Thyroid gland (tissue), 4 donors: ENCODE data around the gene PTAFR. TPM values are rescaled to one million over a fixed set of nuclear protein-coding genes. Genes with fewer than 3 reads are reported as not detected.

Experiments used
- DNase-seq, 2 donors: peaks; one replicate each; pipeline ENCODE4 v3.0.0-alpha.2; 2019
- H3K27ac ChIP-seq, 3 donors: fragments of 200-600 bp; sonication (generic); 1 replicate in 2 of 3; 2 replicates in 1 of 3; pipeline ENCODE4 v1.5.1; 2016 to 2019; ENCODE audit warnings: mild to moderate bottlenecking in 1 of 3, moderate library complexity in 1 of 3
- H3K27me3 ChIP-seq: fragments of 200-600 bp; sonication (generic); one replicate; pipeline ENCODE4 v1.5.1; 2019
- H3K36me3 ChIP-seq, 2 donors: fragments of 200-600 bp; sonication (generic); one replicate each; pipeline ENCODE4 v1.5.1; 2016 to 2019
- H3K4me1 ChIP-seq, 2 donors: fragments of 200-600 bp; sonication (generic); one replicate each; pipeline ENCODE4 v1.5.1; 2017 to 2019
- H3K4me3 ChIP-seq, 3 donors: fragments of 200-600 bp; sonication (generic); replicated peaks in 1 of 3; 1 replicate in 2 of 3; 2 replicates in 1 of 3; pipeline ENCODE4 v1.5.1; 2016; ENCODE audit warnings: mild to moderate bottlenecking in 1 of 3
- H3K9me3 ChIP-seq: fragments of 200-600 bp; sonication (generic); one replicate; pipeline ENCODE4 v1.5.1; 2017
- POLR2A ChIP-seq, 2 donors: fragments of 450-650 bp; IDR thresholded peaks; one replicate each; pipeline ENCODE4 v1.6.1; 2017; ENCODE audit warnings: antibody characterized with exemption in 2 of 2, mild to moderate bottlenecking in 2 of 2, moderate library complexity in 1 of 2
- WGBS, 2 donors: methylation state at CpG; one replicate each; pipeline ENCODE4 v1.1.5; 2017; 5-methylcytosine and 5-hydroxymethylcytosine counted together
- intact Hi-C: fragments of 100-400 bp; cut with DNase I; formaldehyde crosslinking; loops from one replicate; pipeline ENCODE4 v1.15.1; 2023
- total RNA-seq, 4 donors: library from RNA; depleted of rRNA; stranded (reverse); fragments of >200 nt; gene quantifications; one replicate each; pipeline ENCODE4 v1.2.3, GENCODE V29; 2016
- TF ChIP-seq, protein P1 (sequence below), 6 experiments: fragments of 200-600 bp in 3 of 6; fragments of 450-650 bp in 3 of 6; sonication (generic) in 3 of 6; IDR thresholded peaks; one replicate each; pipeline ENCODE4 v1.5.1; 2016 to 2019; ENCODE audit warnings: antibody characterized with exemption in 6 of 6, mild to moderate bottlenecking in 2 of 6, inconsistent platforms in 1 of 6, moderate library complexity in 1 of 6

Gene PTAFR
- total RNA-seq, 4 donors from 2014 or later, result 1.4 to 2.0 (median 1.6) TPM

DNA sequence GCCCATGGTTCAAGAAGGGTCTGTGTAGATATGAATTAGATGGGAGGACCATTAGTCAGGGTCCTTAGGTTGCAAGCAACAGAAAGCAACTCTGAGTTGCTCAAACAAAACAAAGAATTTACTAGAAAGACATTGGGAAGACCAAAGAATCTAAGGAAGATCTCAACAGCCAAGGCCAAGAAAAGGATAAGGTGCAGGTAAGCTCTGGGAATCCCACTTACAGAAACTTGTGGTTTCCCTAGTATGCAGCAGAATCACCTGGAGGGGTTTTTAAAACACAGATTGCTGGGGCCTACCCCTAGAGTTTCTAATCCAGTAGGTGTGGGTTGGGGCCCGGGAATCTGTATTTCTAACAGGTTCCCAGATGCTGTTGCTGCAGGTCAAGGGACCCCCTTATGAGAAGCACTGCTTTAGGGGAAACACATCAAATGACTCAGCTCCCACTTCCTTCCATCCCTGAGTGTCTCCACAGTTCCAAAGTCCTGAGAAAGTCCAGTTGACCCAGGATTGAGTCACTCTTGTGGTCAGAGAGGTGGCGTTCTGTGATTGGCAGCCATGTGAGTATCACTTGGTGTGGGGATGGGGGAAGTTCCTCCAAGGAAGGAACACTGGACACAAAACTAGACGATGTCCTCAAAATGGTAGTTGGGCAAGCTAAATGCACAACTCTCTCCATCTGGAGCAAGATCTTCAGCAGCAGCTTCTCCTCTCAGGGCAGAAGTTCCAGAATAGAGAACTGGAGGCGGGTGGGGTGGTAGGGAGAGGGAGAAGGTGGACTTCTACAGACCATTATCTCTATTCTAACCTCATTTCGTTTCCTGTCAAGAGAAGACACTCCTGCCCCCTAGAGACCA, 63.9 kb downstream of the PTAFR start:
- TF ChIP-seq POLR2A (IDR thresholded peaks at IDR 0.05), result no peak
- TF ChIP-seq, protein P1, sequence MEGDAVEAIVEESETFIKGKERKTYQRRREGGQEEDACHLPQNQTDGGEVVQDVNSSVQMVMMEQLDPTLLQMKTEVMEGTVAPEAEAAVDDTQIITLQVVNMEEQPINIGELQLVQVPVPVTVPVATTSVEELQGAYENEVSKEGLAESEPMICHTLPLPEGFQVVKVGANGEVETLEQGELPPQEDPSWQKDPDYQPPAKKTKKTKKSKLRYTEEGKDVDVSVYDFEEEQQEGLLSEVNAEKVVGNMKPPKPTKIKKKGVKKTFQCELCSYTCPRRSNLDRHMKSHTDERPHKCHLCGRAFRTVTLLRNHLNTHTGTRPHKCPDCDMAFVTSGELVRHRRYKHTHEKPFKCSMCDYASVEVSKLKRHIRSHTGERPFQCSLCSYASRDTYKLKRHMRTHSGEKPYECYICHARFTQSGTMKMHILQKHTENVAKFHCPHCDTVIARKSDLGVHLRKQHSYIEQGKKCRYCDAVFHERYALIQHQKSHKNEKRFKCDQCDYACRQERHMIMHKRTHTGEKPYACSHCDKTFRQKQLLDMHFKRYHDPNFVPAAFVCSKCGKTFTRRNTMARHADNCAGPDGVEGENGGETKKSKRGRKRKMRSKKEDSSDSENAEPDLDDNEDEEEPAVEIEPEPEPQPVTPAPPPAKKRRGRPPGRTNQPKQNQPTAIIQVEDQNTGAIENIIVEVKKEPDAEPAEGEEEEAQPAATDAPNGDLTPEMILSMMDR (IDR thresholded peaks at IDR 0.05), result no peak
- H3K27ac ChIP-seq, result no peak overlapping the region
- no peaks in the 10 kb centered on the region for H3K27me3 ChIP-seq
- intact Hi-C loops, result no loop called here
- no peak for DNase-seq
- H3K4me1 ChIP-seq, result no peaks in the 10 kb centered on the region
- no peaks in the 10 kb centered on the region for H3K36me3 ChIP-seq
- no peaks in the 10 kb centered on the region for H3K9me3 ChIP-seq
- no peak overlapping the region for H3K4me3 ChIP-seq
- WGBS, 2 donors, result 80 to 97% methylated on average over 5 of the region's 5 CpGs

DNA sequence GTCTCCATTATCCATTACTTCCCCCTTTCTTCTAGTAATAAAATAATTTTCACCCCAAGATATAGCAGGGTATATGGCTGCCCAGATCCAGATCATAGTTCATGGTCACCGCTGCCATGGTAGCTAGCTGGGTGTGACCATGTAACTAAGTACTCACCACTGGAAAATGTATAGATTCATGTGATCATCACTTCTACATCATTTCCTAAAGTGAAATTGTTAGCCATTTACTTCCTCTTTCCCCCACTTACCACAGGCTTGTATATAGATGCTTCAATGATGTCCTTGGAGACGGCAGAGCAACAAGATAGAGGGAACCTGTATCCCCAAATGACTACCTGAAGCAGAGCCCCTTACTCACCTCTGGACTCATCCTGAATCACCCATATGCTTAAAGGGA, 65.3 kb downstream of the PTAFR start:
- no peak overlapping the region for H3K4me3 ChIP-seq
- DNase-seq, result no peak
- H3K9me3 ChIP-seq, result no peaks in the 10 kb centered on the region
- no peaks in the 10 kb centered on the region for H3K36me3 ChIP-seq
- TF ChIP-seq, protein P1 (IDR thresholded peaks at IDR 0.05), result no peak
- no peak for TF ChIP-seq POLR2A (IDR thresholded peaks at IDR 0.05)
- H3K4me1 ChIP-seq, result no peaks in the 10 kb centered on the region
- no peak overlapping the region for H3K27ac ChIP-seq
- intact Hi-C loops, result no loop called here
- WGBS, 2 donors, result 92 to 96% methylated on average over 2 of the region's 2 CpGs
- no peaks in the 10 kb centered on the region for H3K27me3 ChIP-seq

- TF ChIP-seq, protein P1 (IDR thresholded peaks at IDR 0.05), result no peak
- TF ChIP-seq POLR2A (IDR thresholded peaks at IDR 0.05), result no peak
- no peak for DNase-seq
- Histone ChIP-seq H3K27ac (no peak overlapping the region), H3K9me3 (no peaks in the 10 kb centered on the region), H3K4me3 (no peak overlapping the region), H3K4me1 (no peaks in the 10 kb centered on the region), H3K36me3 (no peaks in the 10 kb centered on the region), H3K27me3 (no peaks in the 10 kb centered on the region)
- intact Hi-C loops, result no loop called here
- WGBS, 2 donors, result 70 to 81% methylated on average over 1 of the region's 1 CpG
These were observed 65.9 kb downstream of the PTAFR start for GRCh38 chr1:28110555-28110954.

DNA sequence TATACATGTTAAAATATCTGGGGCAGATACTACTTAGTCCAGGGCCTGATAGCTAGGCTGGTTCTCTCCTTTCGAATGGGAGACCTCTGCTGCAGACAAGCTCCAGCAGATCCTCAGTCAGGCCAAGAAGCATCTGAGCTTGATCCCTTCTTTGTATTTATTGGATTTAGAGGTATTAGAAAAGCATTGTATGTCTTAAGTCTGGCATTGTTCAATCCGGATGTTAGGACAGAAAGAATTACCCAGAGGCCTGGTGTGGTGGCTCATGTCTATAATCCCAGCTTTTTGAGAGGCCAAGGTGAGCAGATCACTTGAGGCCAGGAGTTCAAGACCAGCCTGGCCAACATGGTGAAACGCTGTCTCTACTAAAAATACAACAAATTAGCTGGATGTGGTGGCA, 66.9 kb downstream of the PTAFR start:
- no peaks in the 10 kb centered on the region for H3K36me3 ChIP-seq
- no peak for DNase-seq
- no peak overlapping the region for H3K4me3 ChIP-seq
- no peak overlapping the region for H3K27ac ChIP-seq
- H3K4me1 ChIP-seq, result peaks cover 0 to 3% of the 10 kb centered on the region in 2 donors
- intact Hi-C loops, result no loop called here
- H3K9me3 ChIP-seq, result no peaks in the 10 kb centered on the region
- 89 to 95% methylated on average over 3 of the region's 3 CpGs for WGBS, 2 donors
- TF ChIP-seq POLR2A (IDR thresholded peaks at IDR 0.05), result no peak
- H3K27me3 ChIP-seq, result no peaks in the 10 kb centered on the region

GRCh38 chr1:28108001-28108400, 68.5 kb downstream of the PTAFR start:
- H3K27me3 ChIP-seq, result no peaks in the 10 kb centered on the region
- TF ChIP-seq, protein P1 (IDR thresholded peaks at IDR 0.05), result no peak
- no peak for TF ChIP-seq POLR2A (IDR thresholded peaks at IDR 0.05)
- no peak overlapping the region for H3K27ac ChIP-seq
- no peaks in the 10 kb centered on the region for H3K36me3 ChIP-seq
- H3K4me1 ChIP-seq, result peaks cover 0 to 9% of the 10 kb centered on the region in 2 donors
- WGBS, 2 donors, result 79 to 95% methylated on average over 2 of the region's 2 CpGs
- intact Hi-C loops, result no loop called here
- no peaks in the 10 kb centered on the region for H3K9me3 ChIP-seq
- H3K4me3 ChIP-seq, result no peak overlapping the region
- no peak for DNase-seq
